ENCODE data around the gene IL17A. TPM values are rescaled to one million over a fixed set of nuclear protein-coding genes. Genes with fewer than 3 reads are reported as not detected.

IL17A gene
- total and polyA plus RNA-seq, 8 donors: not detected

- intact Hi-C loops (cut with DNase I): no loop called here
- ATAC-seq (no peak), DNase-seq (no peak), FAIRE-seq (no peak)
- no peaks in the 10 kb centered on the region for H3K9me3 ChIP-seq
- WGBS, 2 donors: 27% methylated on average over 2 of the region's 2 CpGs
- no peak for TF ChIP-seq CTCF (IDR thresholded peaks at IDR 0.05)
- H3K36me3 ChIP-seq: no peaks in the 10 kb centered on the region
- no peak overlapping the region for H3K27ac ChIP-seq
- no peaks in the 10 kb centered on the region for H3K27me3 ChIP-seq
- no peaks in the 10 kb centered on the region for H3K4me1 ChIP-seq
- H3K4me3 ChIP-seq: no peak overlapping the region
Measured at GRCh38 chr6:52213127-52213526, 27.0 kb downstream of the IL17A start.

GRCh38 chr6:52215787-52216186 lies 29.6 kb downstream of the IL17A start:
- ATAC-seq (no peak), DNase-seq (no peak), FAIRE-seq (no peak)
- no peak for TF ChIP-seq CTCF (IDR thresholded peaks at IDR 0.05)
- H3K36me3 ChIP-seq: no peaks in the 10 kb centered on the region
- H3K4me3 ChIP-seq: no peak overlapping the region
- no peaks in the 10 kb centered on the region for H3K27me3 ChIP-seq
- intact Hi-C loops (cut with DNase I): no loop called here
- no peak overlapping the region for H3K27ac ChIP-seq
- no peaks in the 10 kb centered on the region for H3K9me3 ChIP-seq
- H3K4me1 ChIP-seq: no peaks in the 10 kb centered on the region

DNA sequence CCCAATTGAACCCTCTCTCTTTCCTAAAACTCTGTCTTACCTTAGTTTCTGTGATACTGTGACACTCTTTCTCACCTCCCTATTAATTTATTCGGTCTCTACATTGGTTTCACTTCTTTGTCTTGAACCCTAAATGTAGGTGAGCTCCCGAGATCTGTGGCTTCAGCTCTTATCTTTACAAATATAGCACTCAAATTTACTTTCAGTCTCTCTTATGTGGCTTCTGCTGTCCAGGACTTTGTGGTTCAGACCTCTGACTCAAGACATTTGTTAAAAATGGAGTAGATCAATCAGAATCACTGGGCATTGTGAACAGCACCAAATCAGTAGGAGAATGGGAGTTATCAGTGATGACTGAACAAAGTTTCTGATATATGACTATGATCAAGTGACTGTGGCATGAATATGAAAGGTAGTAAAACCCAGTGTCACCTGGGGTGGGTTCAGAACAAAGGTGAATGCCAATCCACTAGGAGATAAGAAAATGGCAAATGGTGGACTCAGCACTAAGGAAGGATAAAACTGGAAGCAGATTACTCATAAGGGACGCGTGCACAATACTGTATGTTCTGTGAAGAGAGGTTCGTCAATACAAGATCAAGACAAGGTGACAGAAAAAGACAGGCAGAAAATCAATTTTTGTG lies 30.9 kb downstream of the IL17A start:
- FAIRE-seq (no peak), DNase-seq (no peak), ATAC-seq (no peak)
- H3K27me3 ChIP-seq: no peaks in the 10 kb centered on the region
- H3K9me3 ChIP-seq: no peaks in the 10 kb centered on the region
- no peak overlapping the region for H3K27ac ChIP-seq
- TF ChIP-seq CTCF (IDR thresholded peaks at IDR 0.05): no peak
- no peak overlapping the region for H3K4me3 ChIP-seq
- WGBS, 2 donors: 76 to 83% methylated on average over 5 of the region's 5 CpGs
- intact Hi-C loops (cut with DNase I): no loop called here
- no peaks in the 10 kb centered on the region for H3K4me1 ChIP-seq
- no peaks in the 10 kb centered on the region for H3K36me3 ChIP-seq

DNA sequence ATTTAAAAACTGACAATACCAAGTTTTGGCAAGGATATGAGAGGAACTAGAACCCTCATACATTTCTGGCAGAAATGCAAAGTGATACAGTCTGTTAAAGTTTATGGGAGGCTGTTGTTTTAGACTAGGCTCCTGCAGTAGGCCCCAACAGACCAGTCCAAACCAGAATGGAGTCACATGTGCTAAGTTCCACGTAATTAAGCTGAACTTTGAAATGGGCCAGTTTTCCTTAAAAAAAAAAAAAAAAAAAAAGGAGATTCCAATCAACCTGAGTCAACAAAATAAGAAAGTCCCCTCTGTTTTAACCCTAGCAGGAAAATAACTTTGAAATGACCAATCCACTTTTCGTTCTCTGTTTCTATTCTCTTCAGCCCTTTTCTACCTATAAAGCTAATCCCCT lies 31.6 kb downstream of the IL17A start:
- H3K4me3 ChIP-seq: no peak overlapping the region
- no peaks in the 10 kb centered on the region for H3K4me1 ChIP-seq
- no peaks in the 10 kb centered on the region for H3K9me3 ChIP-seq
- ATAC-seq (no peak), DNase-seq (no peak), FAIRE-seq (no peak)
- intact Hi-C loops (cut with DNase I): no loop called here
- no peak overlapping the region for H3K27ac ChIP-seq
- TF ChIP-seq CTCF (IDR thresholded peaks at IDR 0.05): no peak
- no peaks in the 10 kb centered on the region for H3K36me3 ChIP-seq
- H3K27me3 ChIP-seq: no peaks in the 10 kb centered on the region
- WGBS, 2 donors: 63 to 67% methylated on average over 2 of the region's 2 CpGs

- FAIRE-seq (no peak), DNase-seq (no peak), ATAC-seq (no peak)
- Histone ChIP-seq H3K27ac (no peak overlapping the region), H3K9me3 (no peaks in the 10 kb centered on the region), H3K27me3 (no peaks in the 10 kb centered on the region), H3K36me3 (no peaks in the 10 kb centered on the region), H3K4me3 (no peak overlapping the region), H3K4me1 (no peaks in the 10 kb centered on the region)
- intact Hi-C loops (cut with DNase I): no loop called here
- WGBS, 2 donors: 23 to 52% methylated on average over 3 of the region's 3 CpGs
- TF ChIP-seq CTCF (IDR thresholded peaks at IDR 0.05): no peak
Measured at GRCh38 chr6:52221302-52221701, 35.1 kb downstream of the IL17A start.
